Testis (tissue), 2 donors: ENCODE data around the gene PLEKHA7.

Experiments used
- POLR2A ChIP-seq: fragments of 450-650 bp; IDR thresholded peaks from one replicate; pipeline ENCODE4 v1.6.1; 2017; ENCODE audit warnings: antibody characterized with exemption, mild to moderate bottlenecking, moderate library complexity
- TF ChIP-seq, protein P1 (sequence below), 3 experiments: fragments of 450-650 bp in 2 of 3; fragments of 200-600 bp in 1 of 3; sonication (generic) in 1 of 3; IDR thresholded peaks; one replicate each; pipeline ENCODE4 v1.5.1; 2016 to 2019; ENCODE audit warnings: antibody characterized with exemption in 3 of 3, mild to moderate bottlenecking in 2 of 3, moderate library complexity in 1 of 3

- TF ChIP-seq, protein P1, sequence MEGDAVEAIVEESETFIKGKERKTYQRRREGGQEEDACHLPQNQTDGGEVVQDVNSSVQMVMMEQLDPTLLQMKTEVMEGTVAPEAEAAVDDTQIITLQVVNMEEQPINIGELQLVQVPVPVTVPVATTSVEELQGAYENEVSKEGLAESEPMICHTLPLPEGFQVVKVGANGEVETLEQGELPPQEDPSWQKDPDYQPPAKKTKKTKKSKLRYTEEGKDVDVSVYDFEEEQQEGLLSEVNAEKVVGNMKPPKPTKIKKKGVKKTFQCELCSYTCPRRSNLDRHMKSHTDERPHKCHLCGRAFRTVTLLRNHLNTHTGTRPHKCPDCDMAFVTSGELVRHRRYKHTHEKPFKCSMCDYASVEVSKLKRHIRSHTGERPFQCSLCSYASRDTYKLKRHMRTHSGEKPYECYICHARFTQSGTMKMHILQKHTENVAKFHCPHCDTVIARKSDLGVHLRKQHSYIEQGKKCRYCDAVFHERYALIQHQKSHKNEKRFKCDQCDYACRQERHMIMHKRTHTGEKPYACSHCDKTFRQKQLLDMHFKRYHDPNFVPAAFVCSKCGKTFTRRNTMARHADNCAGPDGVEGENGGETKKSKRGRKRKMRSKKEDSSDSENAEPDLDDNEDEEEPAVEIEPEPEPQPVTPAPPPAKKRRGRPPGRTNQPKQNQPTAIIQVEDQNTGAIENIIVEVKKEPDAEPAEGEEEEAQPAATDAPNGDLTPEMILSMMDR (IDR thresholded peaks at IDR 0.05) = no peak
- no peak for TF ChIP-seq POLR2A
Measured at GRCh38 chr11:16743478-16743877, 270.7 kb downstream of the PLEKHA7 start.
